Astrocyte of the spinal cord (primary cell): ENCODE data around the gene ZNF205.

Source experiments
- DNase-seq: peaks from one replicate; pipeline ENCODE4 v3.0.0; 2011; ENCODE audit warnings: low read depth, low spot score
- H3K4me3 ChIP-seq: 2 replicates; pipeline ENCODE4 v1.5.1; 2011; ENCODE audit warnings: low read depth, mild to moderate bottlenecking, low read length, moderate library complexity
- in situ Hi-C: cut with HindIII; loops from 2 replicates; pipeline ENCODE4 v1.10.0; 2017; ENCODE audit warnings: low sequenced_read_pairs
- TF ChIP-seq, protein P1 (sequence below): IDR thresholded peaks from 2 replicates; pipeline ENCODE4 v1.5.1; 2012; ENCODE audit warnings: low read depth, mild to moderate bottlenecking, low read length, inconsistent platforms

ZNF205 gene

DNA sequence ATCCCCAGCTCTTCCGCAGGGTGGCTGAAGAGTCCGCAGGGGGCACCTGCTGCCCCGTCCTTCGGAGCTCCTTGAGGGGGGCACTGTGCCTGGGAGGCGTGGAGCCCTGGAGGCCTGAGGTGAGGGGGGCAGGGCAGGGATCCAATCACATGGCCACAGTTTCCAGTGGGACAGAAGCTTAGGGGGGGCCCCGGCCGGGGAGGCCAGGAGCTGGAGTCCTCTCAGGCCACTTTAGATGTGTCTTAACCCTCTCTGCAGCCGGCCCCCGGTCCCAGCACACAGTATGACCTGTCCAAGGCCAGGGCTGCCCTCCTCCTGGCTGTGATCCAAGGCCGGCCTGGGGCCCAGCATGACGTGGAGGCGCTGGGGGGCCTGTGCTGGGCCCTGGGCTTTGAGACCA is 33.3 kb downstream of the ZNF205 start:
- in situ Hi-C loops = no loop called here
- no peak for DNase-seq
- H3K4me3 ChIP-seq = no peak overlapping the region
- TF ChIP-seq, protein P1, sequence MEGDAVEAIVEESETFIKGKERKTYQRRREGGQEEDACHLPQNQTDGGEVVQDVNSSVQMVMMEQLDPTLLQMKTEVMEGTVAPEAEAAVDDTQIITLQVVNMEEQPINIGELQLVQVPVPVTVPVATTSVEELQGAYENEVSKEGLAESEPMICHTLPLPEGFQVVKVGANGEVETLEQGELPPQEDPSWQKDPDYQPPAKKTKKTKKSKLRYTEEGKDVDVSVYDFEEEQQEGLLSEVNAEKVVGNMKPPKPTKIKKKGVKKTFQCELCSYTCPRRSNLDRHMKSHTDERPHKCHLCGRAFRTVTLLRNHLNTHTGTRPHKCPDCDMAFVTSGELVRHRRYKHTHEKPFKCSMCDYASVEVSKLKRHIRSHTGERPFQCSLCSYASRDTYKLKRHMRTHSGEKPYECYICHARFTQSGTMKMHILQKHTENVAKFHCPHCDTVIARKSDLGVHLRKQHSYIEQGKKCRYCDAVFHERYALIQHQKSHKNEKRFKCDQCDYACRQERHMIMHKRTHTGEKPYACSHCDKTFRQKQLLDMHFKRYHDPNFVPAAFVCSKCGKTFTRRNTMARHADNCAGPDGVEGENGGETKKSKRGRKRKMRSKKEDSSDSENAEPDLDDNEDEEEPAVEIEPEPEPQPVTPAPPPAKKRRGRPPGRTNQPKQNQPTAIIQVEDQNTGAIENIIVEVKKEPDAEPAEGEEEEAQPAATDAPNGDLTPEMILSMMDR = no peak

GRCh38 chr16:3147046-3147756 is 34.8 kb downstream of the ZNF205 start:
- in situ Hi-C loops = no loop called here
- no peak overlapping the region for H3K4me3 ChIP-seq
- DNase-seq = no peak
- TF ChIP-seq, protein P1 = no peak

- no peak for DNase-seq
- in situ Hi-C loops = no loop called here
- TF ChIP-seq, protein P1 = no peak
Observed at GRCh38 chr16:3147757-3148104, 35.3 kb downstream of the ZNF205 start.

DNA sequence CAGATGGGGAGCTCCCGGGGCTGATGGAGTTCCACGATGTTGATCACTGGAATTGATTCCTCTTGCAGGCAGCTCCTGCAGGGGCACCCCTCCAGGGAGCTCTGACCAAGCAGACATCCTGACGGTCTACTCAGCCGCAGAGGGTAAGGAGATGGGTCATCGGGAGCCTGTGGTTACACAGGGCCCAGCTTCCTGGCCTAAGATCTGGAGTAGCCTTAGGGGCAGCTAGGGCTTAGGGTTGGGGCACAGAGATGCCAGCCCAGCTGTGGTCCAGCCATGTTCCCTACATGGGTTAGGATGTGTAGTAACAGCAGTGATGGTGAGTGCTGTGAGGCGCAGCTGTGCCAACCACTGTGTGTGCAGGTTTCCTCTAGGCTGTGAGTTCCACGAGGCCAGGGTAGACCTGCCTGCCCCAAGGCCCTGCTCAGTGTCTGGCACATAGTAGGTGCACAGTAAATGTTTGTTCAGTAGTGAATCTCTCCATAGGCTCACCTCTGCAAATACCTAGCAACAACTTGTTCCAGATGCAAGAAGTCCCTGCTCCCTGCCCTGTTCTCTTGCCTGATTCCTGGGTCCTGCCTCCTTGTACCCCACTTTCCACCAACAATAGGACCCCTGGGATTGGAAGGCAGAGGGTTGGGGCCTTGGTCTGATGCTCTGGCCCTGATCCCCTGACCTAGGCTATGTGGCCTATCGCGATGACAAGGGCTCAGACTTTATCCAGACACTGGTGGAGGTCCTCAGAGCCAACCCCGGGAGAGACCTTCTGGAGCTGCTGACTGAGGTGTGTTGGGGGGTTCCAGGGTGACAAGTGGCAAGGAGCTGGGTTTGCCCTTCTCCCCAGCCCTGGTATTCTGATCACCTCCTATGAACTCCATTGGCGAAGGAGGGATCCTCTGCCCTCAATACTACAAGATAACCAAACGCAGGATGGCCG is 36.1 kb downstream of the ZNF205 start:
- DNase-seq = no peak
- in situ Hi-C loops = no loop called here
- H3K4me3 ChIP-seq = no peak overlapping the region
- TF ChIP-seq, protein P1 = no peak

More at GRCh38 chr16:3147757-3148104, 35.3 kb downstream of the ZNF205 start:
- no peak overlapping the region for H3K4me3 ChIP-seq

DNA sequence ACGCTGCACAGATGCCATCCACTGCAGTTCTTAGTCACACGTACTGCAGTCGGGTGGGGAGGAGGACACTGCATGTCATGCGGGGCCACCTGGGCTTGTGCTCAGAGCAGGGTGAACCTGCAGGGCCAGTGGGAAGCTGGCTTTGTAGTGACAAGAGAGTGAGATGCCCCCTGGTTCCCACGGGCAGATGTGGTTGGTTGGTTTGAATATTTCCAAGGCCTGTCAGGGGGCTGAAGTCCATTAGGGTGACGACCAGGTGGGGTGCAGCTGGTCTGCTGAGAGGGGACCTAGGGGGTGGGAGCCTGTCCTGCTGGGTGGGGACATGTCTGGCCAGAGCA is 36.8 kb downstream of the ZNF205 start:
- in situ Hi-C loops = no loop called here
- DNase-seq = no peak
- TF ChIP-seq, protein P1 = no peak
- no peak overlapping the region for H3K4me3 ChIP-seq

DNA sequence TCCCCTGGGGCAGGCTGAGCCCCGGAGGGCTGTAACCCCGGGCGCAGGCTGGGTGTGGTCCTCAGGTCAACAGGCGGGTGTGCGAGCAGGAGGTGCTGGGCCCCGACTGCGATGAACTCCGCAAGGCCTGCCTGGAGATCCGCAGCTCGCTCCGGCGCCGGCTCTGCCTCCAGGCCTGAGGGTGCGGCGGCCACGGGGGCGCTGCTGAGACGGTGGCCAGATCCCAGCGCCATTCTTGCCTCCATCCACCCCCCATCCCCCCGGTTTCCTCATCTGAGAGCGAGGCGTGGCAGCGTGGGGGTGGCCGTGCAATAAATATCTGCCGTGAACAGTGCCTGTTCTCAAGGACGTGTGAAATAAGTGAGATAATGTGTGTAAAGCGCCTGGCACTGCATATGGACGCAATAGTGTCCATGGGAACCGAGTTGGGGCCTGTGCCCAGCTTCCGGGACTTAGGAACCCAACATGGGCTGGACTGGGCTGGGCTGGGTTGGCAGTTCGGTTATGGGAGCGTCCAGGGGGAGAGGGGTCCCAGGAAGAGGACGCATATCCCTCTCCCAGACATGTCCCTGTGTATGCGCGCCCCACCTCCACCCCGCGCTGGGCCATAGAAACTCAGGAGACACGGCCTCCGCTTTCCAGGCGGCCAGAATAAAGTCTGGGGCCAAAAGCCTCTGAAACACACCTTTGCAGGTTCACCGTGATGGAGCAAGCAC is 37.4 kb downstream of the ZNF205 start:
- in situ Hi-C loops = no loop called here
- TF ChIP-seq, protein P1 = peak; percentile 65
- H3K4me3 ChIP-seq = peak overlapping the region; percentile 76
- peak; percentile 60 for DNase-seq
